HG03558 (cell line): ENCODE results near the gene TGM1.

Experiments used
- ATAC-seq: cut with Tn5 transposase; IDR thresholded peaks from one replicate; pipeline ENCODE4 v1.9.1; 2021; ENCODE audit warnings: moderate number of reproducible peaks; ENCODE audit not compliant: unreplicated experiment; ENCODE audit errors: extremely low read depth

Gene TGM1

GRCh38 chr14:24293525-24293924, 30.5 kb upstream of the TGM1 start:
- ATAC-seq, result no peak

- no peak for ATAC-seq
Measured at GRCh38 chr14:24292118-24292807, 29.3 kb upstream of the TGM1 start.

- ATAC-seq, result no peak
Measured at GRCh38 chr14:24291446-24292117, 28.6 kb upstream of the TGM1 start.

- ATAC-seq, result no peak
Measured at GRCh38 chr14:24290746-24291145, 27.8 kb upstream of the TGM1 start.

GRCh38 chr14:24289649-24290280, 26.8 kb upstream of the TGM1 start:
- ATAC-seq, result no peak

GRCh38 chr14:24286996-24287395, 24.0 kb upstream of the TGM1 start:
- no peak for ATAC-seq

- ATAC-seq, result no peak
Measured at GRCh38 chr14:24285351-24285750, 22.4 kb upstream of the TGM1 start.

GRCh38 chr14:24284501-24285035, 21.6 kb upstream of the TGM1 start:
- no peak for ATAC-seq

GRCh38 chr14:24283796-24284460, 21.0 kb upstream of the TGM1 start:
- ATAC-seq, result no peak

GRCh38 chr14:24282736-24283135, 19.8 kb upstream of the TGM1 start:
- ATAC-seq, result no peak

- no peak for ATAC-seq
Measured at GRCh38 chr14:24281636-24282035, 18.7 kb upstream of the TGM1 start.

GRCh38 chr14:24280797-24281460, 18.0 kb upstream of the TGM1 start:
- ATAC-seq, result no peak

- ATAC-seq, result peak; percentile 56
Measured at GRCh38 chr14:24279301-24280186, 16.6 kb upstream of the TGM1 start.

GRCh38 chr14:24278424-24278823, 15.4 kb upstream of the TGM1 start:
- no peak for ATAC-seq

GRCh38 chr14:24277606-24278321, 14.8 kb upstream of the TGM1 start:
- no peak for ATAC-seq

GRCh38 chr14:24277071-24277470, 14.1 kb upstream of the TGM1 start:
- ATAC-seq, result no peak

- ATAC-seq, result peak; percentile 44
Measured at GRCh38 chr14:24274101-24274543, 11.1 kb upstream of the TGM1 start.

GRCh38 chr14:24273422-24273998, 10.5 kb upstream of the TGM1 start:
- no peak for ATAC-seq
